Thyroid gland (tissue), 4 donors: ENCODE data around the gene PRPF19. TPM values are rescaled to one million over a fixed set of nuclear protein-coding genes. Genes with fewer than 3 reads are reported as not detected.

Source experiments
- DNase-seq, 2 donors: peaks; one replicate each; pipeline ENCODE4 v3.0.0-alpha.2; 2019
- H3K27ac ChIP-seq, 3 donors: fragments of 200-600 bp; sonication (generic); 1 replicate in 2 of 3; 2 replicates in 1 of 3; pipeline ENCODE4 v1.5.1; 2016 to 2019; ENCODE audit warnings: mild to moderate bottlenecking in 1 of 3, moderate library complexity in 1 of 3
- H3K27me3 ChIP-seq: fragments of 200-600 bp; sonication (generic); one replicate; pipeline ENCODE4 v1.5.1; 2019
- H3K36me3 ChIP-seq, 2 donors: fragments of 200-600 bp; sonication (generic); one replicate each; pipeline ENCODE4 v1.5.1; 2016 to 2019
- H3K4me1 ChIP-seq, 2 donors: fragments of 200-600 bp; sonication (generic); one replicate each; pipeline ENCODE4 v1.5.1; 2017 to 2019
- H3K4me3 ChIP-seq, 3 donors: fragments of 200-600 bp; sonication (generic); replicated peaks in 1 of 3; 1 replicate in 2 of 3; 2 replicates in 1 of 3; pipeline ENCODE4 v1.5.1; 2016; ENCODE audit warnings: mild to moderate bottlenecking in 1 of 3
- H3K9me3 ChIP-seq: fragments of 200-600 bp; sonication (generic); one replicate; pipeline ENCODE4 v1.5.1; 2017
- CTCF ChIP-seq, 6 experiments: fragments of 200-600 bp in 3 of 6; fragments of 450-650 bp in 3 of 6; sonication (generic) in 3 of 6; IDR thresholded peaks; one replicate each; pipeline ENCODE4 v1.5.1; 2016 to 2019; ENCODE audit warnings: antibody characterized with exemption in 6 of 6, mild to moderate bottlenecking in 2 of 6, inconsistent platforms in 1 of 6, moderate library complexity in 1 of 6
- POLR2A ChIP-seq, 2 donors: fragments of 450-650 bp; IDR thresholded peaks; one replicate each; pipeline ENCODE4 v1.6.1; 2017; ENCODE audit warnings: antibody characterized with exemption in 2 of 2, mild to moderate bottlenecking in 2 of 2, moderate library complexity in 1 of 2
- WGBS, 2 donors: methylation state at CpG; one replicate each; pipeline ENCODE4 v1.1.5; 2017; 5-methylcytosine and 5-hydroxymethylcytosine counted together
- intact Hi-C: fragments of 100-400 bp; cut with DNase I; formaldehyde crosslinking; loops from one replicate; pipeline ENCODE4 v1.15.1; 2023
- total RNA-seq, 4 donors: library from RNA; depleted of rRNA; stranded (reverse); fragments of >200 nt; gene quantifications; one replicate each; pipeline ENCODE4 v1.2.3, GENCODE V29; 2016

PRPF19 gene
- total RNA-seq, 4 donors from 2014 or later = 38.0 to 94.4 (median 71.5) TPM

GRCh38 chr11:60844045-60844869, 62.1 kb downstream of the PRPF19 start:
- H3K4me1 ChIP-seq = peaks cover 26 to 29% of the 10 kb centered on the region in 2 donors
- intact Hi-C loops = no loop called here
- WGBS, 2 donors = 55 to 65% methylated on average over 10 of the region's 10 CpGs
- no peaks in the 10 kb centered on the region for H3K9me3 ChIP-seq
- no peaks in the 10 kb centered on the region for H3K27me3 ChIP-seq
- no peak for DNase-seq
- H3K4me3 ChIP-seq = no peak overlapping the region
- H3K27ac ChIP-seq = no peak overlapping the region
- TF ChIP-seq CTCF (IDR thresholded peaks at IDR 0.05) (no peak), POLR2A (IDR thresholded peaks at IDR 0.05) (no peak)
- no peaks in the 10 kb centered on the region for H3K36me3 ChIP-seq

DNA sequence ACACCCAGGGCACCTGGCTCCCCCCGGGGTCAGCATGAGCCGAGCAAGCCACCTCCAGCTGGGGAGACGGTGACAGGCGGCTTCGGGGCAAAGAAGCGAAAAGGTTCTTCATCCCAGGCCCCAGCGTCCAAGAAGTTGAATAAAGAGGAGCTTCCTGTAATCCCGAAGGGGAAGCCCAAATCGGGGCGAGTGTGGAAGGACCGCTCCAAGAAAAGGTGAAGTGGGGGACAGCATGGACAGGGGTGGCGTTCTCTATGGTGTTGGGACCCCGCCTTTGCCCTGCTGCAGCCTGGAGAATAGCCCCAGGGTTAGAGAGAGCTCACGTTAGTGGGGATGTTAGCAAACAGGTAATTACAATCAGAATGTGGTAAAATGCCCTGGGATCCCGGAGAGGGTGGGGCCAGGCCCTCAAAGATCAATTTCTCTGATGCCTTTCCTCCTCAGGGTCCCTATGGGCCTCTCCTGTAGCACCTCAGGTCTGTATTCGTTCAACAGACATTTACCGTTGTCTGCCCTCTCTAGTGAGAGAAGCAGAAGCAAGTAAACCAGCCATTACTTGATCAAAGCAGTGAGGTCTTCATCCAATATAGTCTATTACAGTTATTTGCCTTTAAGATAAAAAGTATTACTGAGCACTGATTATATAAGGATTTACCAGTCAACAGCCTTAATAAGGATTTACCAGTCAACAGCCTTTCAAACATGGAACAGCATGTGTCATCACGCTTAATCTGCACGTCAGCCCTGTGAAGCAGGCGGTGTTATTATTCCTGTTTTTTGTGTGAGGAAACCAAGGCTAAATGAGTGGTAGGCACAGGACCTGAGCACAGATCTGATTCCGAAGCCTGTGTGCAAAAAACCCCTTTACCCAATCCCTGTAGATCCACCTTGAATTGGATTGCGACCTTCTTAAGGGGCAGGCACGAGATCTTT, 63.5 kb downstream of the PRPF19 start:
- H3K27me3 ChIP-seq = no peaks in the 10 kb centered on the region
- H3K4me1 ChIP-seq = peaks cover 26 to 29% of the 10 kb centered on the region in 2 donors
- intact Hi-C loops = no loop called here
- TF ChIP-seq CTCF (IDR thresholded peaks at IDR 0.05) = no peak
- peak overlapping the region in 1 of 3 donors; percentile 3 for H3K27ac ChIP-seq
- peak overlapping the region; percentile 68 to 95 (median 72) for H3K4me3 ChIP-seq
- 19 to 21% methylated on average over 22 to 23 of the region's 23 CpGs for WGBS, 2 donors
- no peak for DNase-seq
- no peaks in the 10 kb centered on the region for H3K9me3 ChIP-seq
- H3K36me3 ChIP-seq = no peaks in the 10 kb centered on the region

DNA sequence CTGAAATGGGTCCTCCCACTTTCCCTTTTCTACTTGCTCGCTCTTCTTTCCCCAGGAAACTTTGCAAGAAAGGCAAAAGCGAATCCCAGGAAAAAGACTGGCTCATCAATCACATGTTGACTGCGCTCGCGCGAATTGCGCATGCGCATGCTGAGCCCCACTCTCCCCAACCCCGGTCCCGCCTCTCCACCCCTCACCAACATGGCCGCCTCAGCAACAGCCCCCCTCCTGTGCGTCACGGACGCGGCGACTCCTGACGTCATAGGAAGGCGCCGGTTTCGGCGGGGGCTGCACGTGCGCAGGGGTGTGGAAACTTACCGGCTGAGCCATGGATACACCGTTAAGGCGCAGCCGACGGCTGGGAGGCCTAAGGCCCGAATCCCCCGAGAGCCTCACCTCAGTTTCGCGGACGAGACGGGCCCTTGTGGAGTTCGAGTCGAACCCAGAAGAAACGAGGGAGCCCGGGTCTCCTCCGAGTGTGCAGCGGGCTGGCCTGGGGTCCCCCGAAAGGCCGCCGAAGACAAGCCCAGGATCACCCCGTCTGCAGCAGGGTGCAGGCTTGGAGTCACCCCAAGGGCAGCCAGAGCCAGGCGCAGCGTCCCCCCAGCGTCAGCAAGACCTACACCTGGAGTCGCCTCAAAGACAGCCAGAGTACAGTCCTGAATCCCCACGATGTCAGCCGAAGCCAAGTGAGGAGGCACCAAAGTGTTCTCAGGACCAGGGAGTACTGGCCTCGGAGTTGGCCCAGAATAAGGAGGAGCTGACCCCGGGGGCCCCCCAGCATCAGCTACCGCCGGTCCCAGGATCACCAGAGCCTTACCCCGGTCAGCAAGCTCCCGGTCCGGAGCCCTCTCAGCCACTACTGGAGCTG, 64.4 kb downstream of the PRPF19 start, which contains the start of gene CCDC86:
Gene CCDC86, plus strand, starts transcription at position 317 of the 871 bp plus-strand sequence. Its CDS starts 12 bp downstream, at position 329.
- H3K27ac ChIP-seq = peak within 1 kb of the TSS in 2 of 3 donors; percentile 42 to 60
- no peaks in the 10 kb centered on the region for H3K36me3 ChIP-seq
- H3K4me1 ChIP-seq = peaks cover 26 to 29% of the 10 kb centered on the region in 2 donors
- no peaks in the 10 kb centered on the region for H3K9me3 ChIP-seq
- DNase-seq = peak; percentile 95 to 97
- H3K4me3 ChIP-seq = peak within 1 kb of the TSS; percentile 68 to 95 (median 72)
- 1 to 8% methylated on average over 10 to 34 of the region's 57 CpGs for WGBS, 2 donors
- intact Hi-C loops = no loop called here
- TF ChIP-seq POLR2A (IDR thresholded peaks at IDR 0.05) (peak in 1 of 2 donors; percentile 42), CTCF (IDR thresholded peaks at IDR 0.05) (peak in 1 of 6 experiments; percentile 29)
- no peaks in the 10 kb centered on the region for H3K27me3 ChIP-seq

Other genes starting within 250 kb of the PRPF19 start
- not detected for gene MS4A8, start 207.0 kb downstream of the PRPF19 start, total RNA-seq
- gene MS4A18, start 181.9 kb downstream of the PRPF19 start, total RNA-seq = not detected
- not detected for gene MS4A15, start 149.7 kb downstream of the PRPF19 start, total RNA-seq
- gene MS4A10, start 121.3 kb downstream of the PRPF19 start, total RNA-seq = not detected
- gene CCDC86, start 64.5 kb downstream of the PRPF19 start, total RNA-seq = 10 to 100 TPM in 2 of 4 donors, 1 to 10 TPM in 2; 6.7 to 19.6 (median 14.2) TPM
- under 1 TPM in 1 of 4 donors, not detected in 3; 0.11 TPM for gene PTGDR2, start 50.6 kb downstream of the PRPF19 start, total RNA-seq
- gene ZP1, start 39.0 kb downstream of the PRPF19 start, total RNA-seq = not detected
- 100 to 1,000 TPM in 2 of 4 donors, 10 to 100 TPM in 2; 61.9 to 105 (median 96.0) TPM for gene TMEM109, start 7.6 kb upstream of the PRPF19 start, total RNA-seq
- 1 to 10 TPM; 3.3 to 8.3 (median 3.9) TPM for gene TMEM132A, start 17.9 kb upstream of the PRPF19 start, total RNA-seq
- 10 to 100 TPM in 2 of 4 donors, 1 to 10 TPM in 2; 6.3 to 16.5 (median 8.9) TPM for gene SLC15A3, start 45.6 kb upstream of the PRPF19 start, total RNA-seq
- 1 to 10 TPM in 1 of 4 donors, under 1 TPM in 3; 0.40 to 2.7 (median 0.69) TPM for gene CD6, start 65.1 kb upstream of the PRPF19 start, total RNA-seq
- gene CD5, start 195.9 kb upstream of the PRPF19 start, total RNA-seq = under 1 TPM in 3 of 4 donors, not detected in 1; 0.56 to 0.83 (median 0.81) TPM